NCI-H2107 treated with DMSO at 0.1 percent for 48 hours (cell line): ENCODE measurements around the gene ITPR2.
"Not testable (repeated sequence)": the region's sequence is repeated elsewhere in the genome, so short reads cannot be mapped to it uniquely, and the experiment has no call there.

Experiments
- DNase-seq: peaks from one replicate; lab custom pipeline; 2025; ENCODE audit not compliant: unreplicated experiment; lab: John Stamatoyannopoulos, UW

ITPR2 gene

GRCh38 chr12:26735249-26735639 lies 97.8 kb downstream of the ITPR2 start:
- DNase-seq = no peak

GRCh38 chr12:26734510-26735248 lies 98.3 kb downstream of the ITPR2 start:
- DNase-seq = no peak

- no peak for DNase-seq
These were observed 100.7 kb downstream of the ITPR2 start for GRCh38 chr12:26732005-26732908.

- DNase-seq = no peak
These were observed 102.3 kb downstream of the ITPR2 start for GRCh38 chr12:26730481-26731350.

GRCh38 chr12:26729137-26729671 lies 103.8 kb downstream of the ITPR2 start:
- DNase-seq = not testable (repeated sequence)

- DNase-seq = no peak
These were observed 104.6 kb downstream of the ITPR2 start for GRCh38 chr12:26728205-26729050.

GRCh38 chr12:26727482-26728204 lies 105.4 kb downstream of the ITPR2 start:
- DNase-seq = no peak

- DNase-seq = no peak
These were observed 106.0 kb downstream of the ITPR2 start for GRCh38 chr12:26726956-26727355.

GRCh38 chr12:26725276-26725916 lies 107.6 kb downstream of the ITPR2 start:
- no peak for DNase-seq

GRCh38 chr12:26724309-26724702 lies 108.7 kb downstream of the ITPR2 start:
- DNase-seq = no peak

- DNase-seq = no peak
These were observed 109.3 kb downstream of the ITPR2 start for GRCh38 chr12:26723379-26724308.

- DNase-seq = no peak
These were observed 111.2 kb downstream of the ITPR2 start for GRCh38 chr12:26721800-26722199.

GRCh38 chr12:26719852-26720251 lies 113.1 kb downstream of the ITPR2 start:
- DNase-seq = no peak

- DNase-seq = no peak
These were observed 115.2 kb downstream of the ITPR2 start for GRCh38 chr12:26717757-26718156.

GRCh38 chr12:26715232-26715631 lies 117.8 kb downstream of the ITPR2 start:
- DNase-seq = no peak

GRCh38 chr12:26713885-26714383 lies 119.1 kb downstream of the ITPR2 start:
- no peak for DNase-seq

GRCh38 chr12:26712892-26713291 lies 120.1 kb downstream of the ITPR2 start:
- DNase-seq = no peak

- DNase-seq = no peak
These were observed 121.4 kb downstream of the ITPR2 start for GRCh38 chr12:26711569-26711968.
